ENCODE measurements around the gene CDK14. TPM values are rescaled to one million over a fixed set of nuclear protein-coding genes. Genes with fewer than 3 reads are reported as not detected.
A peak's percentile ranks its signal among the peaks of the same experiment; 100 is the strongest.

Gene CDK14
- total RNA-seq, 2 donors from 2014 or later: 8.7 to 13.4 TPM

DNA sequence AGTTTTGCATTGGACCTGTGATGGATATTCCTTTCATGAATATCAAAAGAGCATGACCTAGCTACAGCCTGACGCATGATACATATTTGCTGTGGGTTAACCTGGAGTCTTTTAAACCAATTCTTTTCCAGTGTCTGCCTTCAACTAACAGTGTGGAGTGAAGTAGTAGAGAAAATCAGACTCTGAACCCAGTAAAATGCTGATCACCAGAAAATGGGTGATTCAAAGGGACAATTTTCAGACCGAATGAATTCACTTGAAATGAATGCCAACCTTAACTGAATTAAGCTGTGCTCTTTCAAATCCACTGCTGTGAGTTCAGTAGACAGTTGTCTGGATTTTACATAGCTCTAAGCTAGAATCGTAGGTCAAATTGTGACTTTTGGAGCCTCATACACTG is 123.0 kb downstream of the CDK14 start:
- Mint-ChIP-seq H3K27me3 (ENCODE audit: insufficient read depth) (no peaks in the 10 kb centered on the region), H3K4me1 (no peaks in the 10 kb centered on the region), H3K36me3 (ENCODE audit: low read depth) (no peaks in the 10 kb centered on the region), H3K4me3 (no peak overlapping the region), H3K27ac (no peak overlapping the region), H3K9me3 (peaks cover 2% of the 10 kb centered on the region)
- Histone ChIP-seq H3K4me3 (ENCODE audit: low read length) (no peak overlapping the region), H3K27ac (ENCODE audit: low read depth, low read length) (peak overlapping the region; percentile 21), H3K9me3 (ENCODE audit: control insufficient read depth, low read length) (peaks cover 3% of the 10 kb centered on the region), H3K4me1 (ENCODE audit: control insufficient read depth, insufficient read depth, low read length) (no peaks in the 10 kb centered on the region), H3K36me3 (ENCODE audit: control insufficient read depth, insufficient read depth, low read length) (no peaks in the 10 kb centered on the region), H3K27me3 (ENCODE audit: control insufficient read depth, insufficient read depth, low read length, poor library complexity, severe bottlenecking) (no peaks in the 10 kb centered on the region), H3K9ac (ENCODE audit: extremely low read depth, low read length, poor library complexity, severe bottlenecking) (no peak overlapping the region)
- TF ChIP-seq, protein P1, sequence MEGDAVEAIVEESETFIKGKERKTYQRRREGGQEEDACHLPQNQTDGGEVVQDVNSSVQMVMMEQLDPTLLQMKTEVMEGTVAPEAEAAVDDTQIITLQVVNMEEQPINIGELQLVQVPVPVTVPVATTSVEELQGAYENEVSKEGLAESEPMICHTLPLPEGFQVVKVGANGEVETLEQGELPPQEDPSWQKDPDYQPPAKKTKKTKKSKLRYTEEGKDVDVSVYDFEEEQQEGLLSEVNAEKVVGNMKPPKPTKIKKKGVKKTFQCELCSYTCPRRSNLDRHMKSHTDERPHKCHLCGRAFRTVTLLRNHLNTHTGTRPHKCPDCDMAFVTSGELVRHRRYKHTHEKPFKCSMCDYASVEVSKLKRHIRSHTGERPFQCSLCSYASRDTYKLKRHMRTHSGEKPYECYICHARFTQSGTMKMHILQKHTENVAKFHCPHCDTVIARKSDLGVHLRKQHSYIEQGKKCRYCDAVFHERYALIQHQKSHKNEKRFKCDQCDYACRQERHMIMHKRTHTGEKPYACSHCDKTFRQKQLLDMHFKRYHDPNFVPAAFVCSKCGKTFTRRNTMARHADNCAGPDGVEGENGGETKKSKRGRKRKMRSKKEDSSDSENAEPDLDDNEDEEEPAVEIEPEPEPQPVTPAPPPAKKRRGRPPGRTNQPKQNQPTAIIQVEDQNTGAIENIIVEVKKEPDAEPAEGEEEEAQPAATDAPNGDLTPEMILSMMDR (conservative IDR thresholded peaks at IDR 0.05): no peak
- WGBS, 2 experiments (ENCODE audit: insufficient coverage in 1 of 2, insufficient read length in 1 of 2): 85 to 91% methylated on average over 3 of the region's 3 CpGs
- no peak for DNase-seq

DNA sequence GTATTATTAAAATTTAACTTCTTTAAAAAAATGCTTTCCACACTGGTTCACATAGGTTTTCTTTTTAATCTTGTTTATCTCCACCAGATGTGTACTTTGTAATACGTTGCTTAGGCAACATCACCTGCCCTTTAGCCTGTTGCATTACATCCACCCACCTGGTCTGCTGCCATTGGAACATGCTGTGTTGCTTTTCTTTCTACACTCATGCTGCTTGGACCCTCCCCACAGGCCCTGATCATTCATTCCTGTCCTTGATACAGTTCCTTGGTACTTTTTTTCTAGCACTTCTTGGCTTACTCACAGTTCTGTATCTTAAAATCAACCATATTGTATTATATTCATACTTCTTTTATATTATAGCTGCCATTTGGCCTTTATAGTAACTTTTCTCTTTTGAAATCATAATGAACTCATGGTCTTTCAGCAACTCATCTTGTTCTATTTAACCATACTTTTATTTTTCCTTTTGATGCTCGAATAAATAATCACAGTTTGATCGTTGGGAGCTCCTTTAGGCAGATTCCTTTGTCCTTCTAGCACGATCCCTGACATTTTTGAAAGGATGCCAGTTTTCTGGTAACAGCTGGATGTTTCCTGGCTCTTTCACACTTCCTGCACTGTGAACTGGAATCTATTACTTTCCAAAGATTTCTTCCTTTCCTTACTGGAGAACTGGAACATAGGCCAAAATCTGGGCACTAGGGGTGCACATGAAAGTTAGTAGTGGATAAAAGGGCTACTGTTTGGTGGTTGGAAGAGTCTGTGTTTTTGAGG is 125.1 kb downstream of the CDK14 start:
- H3K36me3 Mint-ChIP-seq (ENCODE audit: low read depth): no peaks in the 10 kb centered on the region
- Histone ChIP-seq H3K27me3 (ENCODE audit: control insufficient read depth, insufficient read depth, low read length, poor library complexity, severe bottlenecking) (no peaks in the 10 kb centered on the region), H3K4me1 (ENCODE audit: control insufficient read depth, insufficient read depth, low read length) (no peaks in the 10 kb centered on the region), H3K9me3 (ENCODE audit: control insufficient read depth, low read length) (no peaks in the 10 kb centered on the region), H3K9ac (ENCODE audit: extremely low read depth, low read length, poor library complexity, severe bottlenecking) (no peak overlapping the region), H3K4me3 (ENCODE audit: low read length) (no peak overlapping the region), H3K27ac (ENCODE audit: low read depth, low read length) (peak overlapping the region; percentile 27), H3K36me3 (ENCODE audit: control insufficient read depth, insufficient read depth, low read length) (no peaks in the 10 kb centered on the region)
- WGBS, 2 experiments (ENCODE audit: insufficient coverage in 1 of 2, insufficient read length in 1 of 2): 71 to 90% methylated on average over 4 of the region's 4 CpGs
- no peak overlapping the region for H3K4me3 Mint-ChIP-seq
- H3K4me1 Mint-ChIP-seq: peaks cover 7% of the 10 kb centered on the region
- no peak for DNase-seq
- no peaks in the 10 kb centered on the region for H3K27me3 Mint-ChIP-seq (ENCODE audit: insufficient read depth)
- H3K9me3 Mint-ChIP-seq: no peaks in the 10 kb centered on the region
- TF ChIP-seq, protein P1 (conservative IDR thresholded peaks at IDR 0.05): no peak
- H3K27ac Mint-ChIP-seq: no peak overlapping the region

DNA sequence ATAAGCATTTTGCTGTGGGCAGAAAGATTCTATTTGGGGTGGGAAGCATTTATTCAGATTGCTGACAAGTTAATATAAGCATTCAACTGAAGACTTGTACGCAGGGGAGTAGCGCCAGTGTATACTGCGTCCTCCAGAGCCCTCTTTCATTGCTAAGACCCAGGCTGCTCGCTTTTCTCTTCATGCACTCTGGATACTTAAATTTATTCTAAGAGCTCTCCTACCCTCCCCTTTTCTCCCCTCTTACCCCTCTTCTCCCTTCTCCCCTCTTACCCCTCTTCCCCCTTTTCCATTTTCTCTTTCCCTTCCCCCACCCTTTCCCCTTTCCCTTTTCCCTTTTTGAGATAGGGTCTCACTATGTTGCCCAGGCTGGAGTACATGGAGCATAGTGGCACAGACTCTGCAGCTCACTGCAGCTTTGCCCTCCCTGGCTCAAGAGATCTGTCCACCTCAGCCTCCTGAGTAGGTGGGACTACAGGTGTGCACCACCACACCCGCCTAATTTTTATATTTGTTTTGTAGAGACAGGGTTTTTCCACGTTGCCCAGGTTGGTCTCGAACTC is 125.8 kb downstream of the CDK14 start:
- Histone ChIP-seq H3K4me1 (ENCODE audit: control insufficient read depth, insufficient read depth, low read length) (no peaks in the 10 kb centered on the region), H3K9me3 (ENCODE audit: control insufficient read depth, low read length) (no peaks in the 10 kb centered on the region), H3K27ac (ENCODE audit: low read depth, low read length) (no peak overlapping the region), H3K9ac (ENCODE audit: extremely low read depth, low read length, poor library complexity, severe bottlenecking) (no peak overlapping the region), H3K36me3 (ENCODE audit: control insufficient read depth, insufficient read depth, low read length) (no peaks in the 10 kb centered on the region), H3K27me3 (ENCODE audit: control insufficient read depth, insufficient read depth, low read length, poor library complexity, severe bottlenecking) (no peaks in the 10 kb centered on the region), H3K4me3 (ENCODE audit: low read length) (no peak overlapping the region)
- Mint-ChIP-seq H3K27ac (no peak overlapping the region), H3K9me3 (no peaks in the 10 kb centered on the region), H3K27me3 (ENCODE audit: insufficient read depth) (no peaks in the 10 kb centered on the region), H3K4me1 (peaks cover 15% of the 10 kb centered on the region), H3K4me3 (no peak overlapping the region), H3K36me3 (ENCODE audit: low read depth) (no peaks in the 10 kb centered on the region)
- no peak for DNase-seq
- WGBS, 2 experiments (ENCODE audit: insufficient coverage in 1 of 2, insufficient read length in 1 of 2): 81 to 94% methylated on average over 4 to 7 of the region's 7 CpGs
- TF ChIP-seq, protein P1 (conservative IDR thresholded peaks at IDR 0.05): no peak
